ENCODE data around the gene TXNRD3. TPM values are rescaled to one million over a fixed set of nuclear protein-coding genes. Genes with fewer than 3 reads are reported as not detected.

TXNRD3 gene
- total RNA-seq, 1 experiment from 2014 or later, result 6.9 TPM

GRCh38 chr3:126582311-126582710, 72.6 kb downstream of the TXNRD3 start:
- CTCF ChIA-PET, result no interaction called here
- ATAC-seq, result no peak
- Mint-ChIP-seq H3K9me3 (peaks cover 11% of the 10 kb centered on the region), H3K27me3 (ENCODE audit: low read depth) (no peaks in the 10 kb centered on the region; the same call in 1 of the 2 replicates), H3K36me3 (no peaks in the 10 kb centered on the region), H3K27ac (no peak overlapping the region), H3K4me3 (no peak overlapping the region), H3K4me1 (no peaks in the 10 kb centered on the region)
- POLR2A ChIA-PET, result no interaction called here
- DNase-seq (ENCODE audit: low spot score), result no peak
- no peak for TF ChIP-seq ZBTB21 (CRISPR knock-in tag; IDR thresholded peaks at IDR 0.05; ENCODE audit: borderline replicate concordance)
- no peak for TF ChIP-seq HMGA2 (CRISPR knock-in tag; IDR thresholded peaks at IDR 0.05)
- TF ChIP-seq, protein P1, sequence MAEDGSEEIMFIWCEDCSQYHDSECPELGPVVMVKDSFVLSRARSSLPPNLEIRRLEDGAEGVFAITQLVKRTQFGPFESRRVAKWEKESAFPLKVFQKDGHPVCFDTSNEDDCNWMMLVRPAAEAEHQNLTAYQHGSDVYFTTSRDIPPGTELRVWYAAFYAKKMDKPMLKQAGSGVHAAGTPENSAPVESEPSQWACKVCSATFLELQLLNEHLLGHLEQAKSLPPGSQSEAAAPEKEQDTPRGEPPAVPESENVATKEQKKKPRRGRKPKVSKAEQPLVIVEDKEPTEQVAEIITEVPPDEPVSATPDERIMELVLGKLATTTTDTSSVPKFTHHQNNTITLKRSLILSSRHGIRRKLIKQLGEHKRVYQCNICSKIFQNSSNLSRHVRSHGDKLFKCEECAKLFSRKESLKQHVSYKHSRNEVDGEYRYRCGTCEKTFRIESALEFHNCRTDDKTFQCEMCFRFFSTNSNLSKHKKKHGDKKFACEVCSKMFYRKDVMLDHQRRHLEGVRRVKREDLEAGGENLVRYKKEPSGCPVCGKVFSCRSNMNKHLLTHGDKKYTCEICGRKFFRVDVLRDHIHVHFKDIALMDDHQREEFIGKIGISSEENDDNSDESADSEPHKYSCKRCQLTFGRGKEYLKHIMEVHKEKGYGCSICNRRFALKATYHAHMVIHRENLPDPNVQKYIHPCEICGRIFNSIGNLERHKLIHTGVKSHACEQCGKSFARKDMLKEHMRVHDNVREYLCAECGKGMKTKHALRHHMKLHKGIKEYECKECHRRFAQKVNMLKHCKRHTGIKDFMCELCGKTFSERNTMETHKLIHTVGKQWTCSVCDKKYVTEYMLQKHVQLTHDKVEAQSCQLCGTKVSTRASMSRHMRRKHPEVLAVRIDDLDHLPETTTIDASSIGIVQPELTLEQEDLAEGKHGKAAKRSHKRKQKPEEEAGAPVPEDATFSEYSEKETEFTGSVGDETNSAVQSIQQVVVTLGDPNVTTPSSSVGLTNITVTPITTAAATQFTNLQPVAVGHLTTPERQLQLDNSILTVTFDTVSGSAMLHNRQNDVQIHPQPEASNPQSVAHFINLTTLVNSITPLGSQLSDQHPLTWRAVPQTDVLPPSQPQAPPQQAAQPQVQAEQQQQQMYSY (CRISPR knock-in tag; IDR thresholded peaks at IDR 0.05), result no peak
- no peak for TF ChIP-seq SMAD3 (CRISPR knock-in tag; IDR thresholded peaks at IDR 0.05; ENCODE audit: borderline replicate concordance)
- no peak for TF ChIP-seq ZNF263 (CRISPR knock-in tag; IDR thresholded peaks at IDR 0.05; ENCODE audit: low read depth)
- TF ChIP-seq, protein P2, sequence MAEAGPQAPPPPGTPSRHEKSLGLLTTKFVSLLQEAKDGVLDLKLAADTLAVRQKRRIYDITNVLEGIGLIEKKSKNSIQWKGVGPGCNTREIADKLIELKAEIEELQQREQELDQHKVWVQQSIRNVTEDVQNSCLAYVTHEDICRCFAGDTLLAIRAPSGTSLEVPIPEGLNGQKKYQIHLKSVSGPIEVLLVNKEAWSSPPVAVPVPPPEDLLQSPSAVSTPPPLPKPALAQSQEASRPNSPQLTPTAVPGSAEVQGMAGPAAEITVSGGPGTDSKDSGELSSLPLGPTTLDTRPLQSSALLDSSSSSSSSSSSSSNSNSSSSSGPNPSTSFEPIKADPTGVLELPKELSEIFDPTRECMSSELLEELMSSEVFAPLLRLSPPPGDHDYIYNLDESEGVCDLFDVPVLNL (CRISPR knock-in tag; IDR thresholded peaks at IDR 0.05; ENCODE audit: borderline replicate concordance, low read depth), result no peak
- TF ChIP-seq, protein P3, sequence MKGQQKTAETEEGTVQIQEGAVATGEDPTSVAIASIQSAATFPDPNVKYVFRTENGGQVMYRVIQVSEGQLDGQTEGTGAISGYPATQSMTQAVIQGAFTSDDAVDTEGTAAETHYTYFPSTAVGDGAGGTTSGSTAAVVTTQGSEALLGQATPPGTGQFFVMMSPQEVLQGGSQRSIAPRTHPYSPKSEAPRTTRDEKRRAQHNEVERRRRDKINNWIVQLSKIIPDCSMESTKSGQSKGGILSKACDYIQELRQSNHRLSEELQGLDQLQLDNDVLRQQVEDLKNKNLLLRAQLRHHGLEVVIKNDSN (CRISPR knock-in tag; IDR thresholded peaks at IDR 0.05), result no peak

DNA sequence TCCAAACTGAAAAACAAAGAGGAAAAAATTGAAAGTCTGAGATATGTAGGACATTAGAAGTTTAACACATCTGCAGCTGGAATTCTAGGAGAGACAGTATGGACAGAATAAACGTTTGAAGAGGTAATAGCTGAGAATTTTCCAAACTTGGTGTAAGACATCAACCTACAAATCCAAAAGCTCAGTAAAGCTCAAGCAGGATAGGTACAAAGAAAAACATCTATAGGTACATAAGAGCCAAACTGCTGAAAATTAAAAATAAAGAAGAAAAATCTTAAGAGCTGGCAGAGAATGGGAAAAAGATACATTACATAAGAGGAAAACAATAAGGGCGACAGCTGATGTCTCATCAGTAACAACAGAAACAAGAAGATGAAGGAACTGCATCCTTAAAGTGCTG, 73.4 kb downstream of the TXNRD3 start:
- Mint-ChIP-seq H3K27me3 (ENCODE audit: low read depth) (no peaks in the 10 kb centered on the region), H3K4me1 (no peaks in the 10 kb centered on the region), H3K9me3 (peaks cover 4% of the 10 kb centered on the region), H3K4me3 (no peak overlapping the region), H3K36me3 (no peaks in the 10 kb centered on the region), H3K27ac (no peak overlapping the region)
- ChIA-PET POLR2A (interaction anchor here (0.7 kb wide), 1 partner anchor 38 kb away, joined by 4 read pairs; no protein-coding TSS in a partner anchor), CTCF (no interaction called here)
- DNase-seq (ENCODE audit: low spot score) (no peak), ATAC-seq (no peak)
- TF ChIP-seq JAZF1 (CRISPR knock-in tag; IDR thresholded peaks at IDR 0.05) (no peak), ZNF232 (CRISPR knock-in tag; IDR thresholded peaks at IDR 0.05) (no peak), FOXK1 (CRISPR knock-in tag; IDR thresholded peaks at IDR 0.05) (no peak), ZNF281 (CRISPR knock-in tag; IDR thresholded peaks at IDR 0.05) (no peak), SMAD3 (CRISPR knock-in tag; IDR thresholded peaks at IDR 0.05; ENCODE audit: borderline replicate concordance) (no peak), FOXP1 (CRISPR knock-in tag; IDR thresholded peaks at IDR 0.05; ENCODE audit: borderline replicate concordance) (no peak), ATF1 (CRISPR knock-in tag; IDR thresholded peaks at IDR 0.05) (no peak), ZNF263 (CRISPR knock-in tag; IDR thresholded peaks at IDR 0.05; ENCODE audit: low read depth) (no peak), NR1H2 (CRISPR knock-in tag; IDR thresholded peaks at IDR 0.05) (no peak)
- TF ChIP-seq, protein P2 (CRISPR knock-in tag; IDR thresholded peaks at IDR 0.05; ENCODE audit: borderline replicate concordance, low read depth), result no peak
- TF ChIP-seq, protein P4, sequence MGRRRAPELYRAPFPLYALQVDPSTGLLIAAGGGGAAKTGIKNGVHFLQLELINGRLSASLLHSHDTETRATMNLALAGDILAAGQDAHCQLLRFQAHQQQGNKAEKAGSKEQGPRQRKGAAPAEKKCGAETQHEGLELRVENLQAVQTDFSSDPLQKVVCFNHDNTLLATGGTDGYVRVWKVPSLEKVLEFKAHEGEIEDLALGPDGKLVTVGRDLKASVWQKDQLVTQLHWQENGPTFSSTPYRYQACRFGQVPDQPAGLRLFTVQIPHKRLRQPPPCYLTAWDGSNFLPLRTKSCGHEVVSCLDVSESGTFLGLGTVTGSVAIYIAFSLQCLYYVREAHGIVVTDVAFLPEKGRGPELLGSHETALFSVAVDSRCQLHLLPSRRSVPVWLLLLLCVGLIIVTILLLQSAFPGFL (CRISPR knock-in tag; IDR thresholded peaks at IDR 0.05; ENCODE audit: borderline replicate concordance), result no peak
- TF ChIP-seq, protein P5, sequence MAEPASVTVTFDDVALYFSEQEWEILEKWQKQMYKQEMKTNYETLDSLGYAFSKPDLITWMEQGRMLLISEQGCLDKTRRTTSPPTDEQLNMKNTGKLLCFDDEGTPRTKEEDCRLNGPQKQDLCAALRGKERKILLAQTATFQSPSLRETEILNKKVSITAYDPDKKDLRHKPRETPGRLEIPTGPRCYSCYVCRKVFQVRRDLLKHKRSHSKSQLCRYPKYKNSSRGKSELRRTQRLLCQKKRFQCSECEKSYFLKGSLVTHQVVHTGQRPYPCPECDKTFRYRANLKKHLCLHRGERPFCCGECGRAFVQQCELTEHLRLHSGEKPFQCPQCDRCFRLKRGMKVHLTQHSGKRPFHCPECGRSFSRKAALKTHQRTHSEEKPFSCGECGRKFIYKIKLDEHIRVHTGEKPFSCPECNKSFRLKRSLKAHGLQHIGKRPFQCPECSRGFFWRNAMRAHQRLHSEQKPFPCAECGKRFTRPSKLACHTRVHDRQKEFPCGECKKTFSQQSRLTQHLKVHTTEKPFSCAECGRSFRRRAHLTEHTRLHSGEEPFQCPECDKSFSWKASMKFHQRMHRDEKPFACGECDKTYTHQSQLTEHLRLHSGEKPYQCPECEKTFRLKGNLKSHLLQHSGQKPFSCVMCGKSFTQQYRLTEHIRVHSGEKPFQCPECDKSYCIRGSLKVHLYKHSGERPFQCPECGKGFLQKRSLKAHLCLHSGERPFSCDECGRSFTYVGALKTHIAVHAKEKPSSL (CRISPR knock-in tag; conservative IDR thresholded peaks at IDR 0.05), result no peak
- TF ChIP-seq, protein P6, sequence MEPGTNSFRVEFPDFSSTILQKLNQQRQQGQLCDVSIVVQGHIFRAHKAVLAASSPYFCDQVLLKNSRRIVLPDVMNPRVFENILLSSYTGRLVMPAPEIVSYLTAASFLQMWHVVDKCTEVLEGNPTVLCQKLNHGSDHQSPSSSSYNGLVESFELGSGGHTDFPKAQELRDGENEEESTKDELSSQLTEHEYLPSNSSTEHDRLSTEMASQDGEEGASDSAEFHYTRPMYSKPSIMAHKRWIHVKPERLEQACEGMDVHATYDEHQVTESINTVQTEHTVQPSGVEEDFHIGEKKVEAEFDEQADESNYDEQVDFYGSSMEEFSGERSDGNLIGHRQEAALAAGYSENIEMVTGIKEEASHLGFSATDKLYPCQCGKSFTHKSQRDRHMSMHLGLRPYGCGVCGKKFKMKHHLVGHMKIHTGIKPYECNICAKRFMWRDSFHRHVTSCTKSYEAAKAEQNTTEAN (CRISPR knock-in tag; IDR thresholded peaks at IDR 0.05), result no peak

All from WTC11 (cell line).